PFSK-1 (cell line): ENCODE results near the gene NTRK1.

ENCODE experiments used
- FOXP2 ChIP-seq: optimal IDR thresholded peaks from 2 replicates; pipeline ENCODE3; 2011; ENCODE audit warnings: borderline replicate concordance, control low read depth, inconsistent platforms; ENCODE audit not compliant: insufficient read depth; ENCODE audit errors: extremely low read length, extremely low read depth
- POLR2AphosphoS5 ChIP-seq: IDR thresholded peaks from 2 replicates; pipeline ENCODE4 v1.6.1; 2012; ENCODE audit warnings: low read depth, mild to moderate bottlenecking, control low read depth, low read length, moderate library complexity
- REST ChIP-seq, 2 experiments: IDR thresholded peaks; 2 replicates each; pipeline versions ENCODE4 v1.6.1 to v1.8.0; 2011 to 2012; ENCODE audit warnings: low read depth in 2 of 2, low read length in 2 of 2, control low read depth in 1 of 2, inconsistent platforms in 1 of 2, mild to moderate bottlenecking in 1 of 2, moderate library complexity in 1 of 2; ENCODE audit not compliant: insufficient read depth in 1 of 2
- SIN3A ChIP-seq: IDR thresholded peaks from 2 replicates; pipeline ENCODE4 v1.6.1; 2012; ENCODE audit warnings: mild to moderate bottlenecking, low read length, moderate library complexity, borderline replicate concordance; ENCODE audit not compliant: insufficient read depth
- TAF1 ChIP-seq: IDR thresholded peaks from 2 replicates; pipeline ENCODE4 v1.6.1; 2012; ENCODE audit warnings: low read length, control low read depth, borderline replicate concordance; ENCODE audit not compliant: insufficient read depth

Gene NTRK1

GRCh38 chr1:156845055-156845952, 15.4 kb upstream of the NTRK1 start:
- TF ChIP-seq REST (IDR thresholded peaks at IDR 0.05; ENCODE audit: insufficient read depth in 1 of 2, low read depth in 2 of 2, low read length in 2 of 2): no peak
- no peak for TF ChIP-seq FOXP2
- no peak for TF ChIP-seq POLR2AphosphoS5
- no peak for TF ChIP-seq SIN3A
- no peak for TF ChIP-seq TAF1

DNA sequence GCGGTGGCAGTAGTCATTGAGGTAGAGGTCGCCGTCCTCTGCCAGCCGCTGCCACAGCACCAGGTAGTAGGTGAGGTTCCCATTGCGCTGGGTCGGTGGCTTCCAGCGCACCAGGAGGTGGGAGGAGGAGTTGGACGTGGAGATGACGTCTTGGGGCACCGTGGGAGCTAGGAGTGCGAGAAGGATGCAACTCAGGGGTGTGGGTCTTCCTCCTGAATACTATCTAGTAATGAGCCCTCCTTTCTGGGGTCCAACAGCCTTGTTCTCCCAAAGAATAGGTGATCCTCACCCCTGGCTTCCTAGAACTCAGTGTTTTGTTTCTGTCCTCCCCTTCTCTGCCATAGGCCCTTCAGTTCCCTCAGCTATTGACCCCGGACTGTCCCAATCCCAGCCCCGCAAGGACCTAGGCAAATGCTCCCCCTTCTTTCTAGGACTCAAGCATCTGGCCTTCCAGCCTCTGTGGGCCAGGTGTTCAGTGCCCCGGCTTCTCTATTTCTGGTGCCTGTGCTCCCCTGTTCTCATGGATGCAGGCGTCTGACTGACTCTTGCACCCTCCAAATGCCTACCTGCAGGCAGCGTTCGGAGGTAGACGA, 14.6 kb upstream of the NTRK1 start:
- no peak for TF ChIP-seq POLR2AphosphoS5

GRCh38 chr1:156846643-156847042, 14.0 kb upstream of the NTRK1 start:
- TF ChIP-seq REST (IDR thresholded peaks at IDR 0.05; ENCODE audit: insufficient read depth in 1 of 2, low read depth in 2 of 2, low read length in 2 of 2): no peak
- no peak for TF ChIP-seq SIN3A
- TF ChIP-seq FOXP2: no peak
- no peak for TF ChIP-seq POLR2AphosphoS5
- TF ChIP-seq TAF1: no peak

- TF ChIP-seq FOXP2 (no peak), SIN3A (no peak), REST (IDR thresholded peaks at IDR 0.05; ENCODE audit: insufficient read depth in 1 of 2, low read depth in 2 of 2, low read length in 2 of 2) (no peak), TAF1 (no peak), POLR2AphosphoS5 (no peak)
These were observed 12.8 kb upstream of the NTRK1 start for GRCh38 chr1:156847591-156848460.

DNA sequence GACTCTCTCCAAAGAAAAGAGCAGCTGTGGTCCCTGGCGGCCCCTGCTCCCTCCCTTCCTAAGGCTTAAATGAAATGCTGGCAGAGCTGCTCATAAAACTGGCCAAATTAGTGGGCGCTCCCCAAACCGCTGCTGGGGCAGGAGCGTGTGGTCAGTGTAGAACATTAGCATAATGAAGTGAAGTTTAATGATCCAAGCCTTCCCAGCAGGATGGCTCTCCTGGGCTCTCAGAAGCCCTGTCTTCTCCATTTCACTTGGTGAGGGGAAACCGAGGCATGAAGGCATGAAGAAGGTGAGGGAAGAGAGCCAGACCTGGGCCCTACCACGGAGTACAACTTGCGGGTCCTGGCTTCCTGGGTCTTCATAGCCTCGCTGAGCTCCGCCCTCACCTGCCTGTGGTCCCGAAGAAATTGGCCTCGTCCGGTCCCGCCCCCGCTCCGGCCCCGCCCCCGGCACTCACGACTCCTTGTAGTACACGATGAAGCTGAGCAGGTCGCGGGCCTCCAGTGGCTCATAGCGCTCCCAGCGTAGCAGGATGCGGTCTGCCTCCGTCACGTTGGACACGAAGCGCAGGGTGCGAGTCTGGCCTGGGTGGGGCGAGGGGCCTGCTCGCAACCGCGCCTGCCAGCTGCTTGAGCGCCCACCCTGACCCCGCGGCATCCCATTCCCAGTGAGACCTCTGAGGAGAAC, 12.1 kb upstream of the NTRK1 start:
- no peak for TF ChIP-seq FOXP2
- no peak for TF ChIP-seq REST (IDR thresholded peaks at IDR 0.05; ENCODE audit: insufficient read depth in 1 of 2, low read depth in 2 of 2, low read length in 2 of 2)
- TF ChIP-seq TAF1: no peak
- TF ChIP-seq SIN3A: no peak
- TF ChIP-seq POLR2AphosphoS5: no peak
